GM12874 (cell line): ENCODE measurements around the gene KIF19.

Source experiments
- CTCF ChIP-seq: IDR thresholded peaks from 2 replicates; pipeline ENCODE4 v1.5.1; 2011; ENCODE audit warnings: low read depth, mild to moderate bottlenecking, control low read depth, low read length, moderate library complexity; ENCODE audit not compliant: insufficient read depth

KIF19 gene

DNA sequence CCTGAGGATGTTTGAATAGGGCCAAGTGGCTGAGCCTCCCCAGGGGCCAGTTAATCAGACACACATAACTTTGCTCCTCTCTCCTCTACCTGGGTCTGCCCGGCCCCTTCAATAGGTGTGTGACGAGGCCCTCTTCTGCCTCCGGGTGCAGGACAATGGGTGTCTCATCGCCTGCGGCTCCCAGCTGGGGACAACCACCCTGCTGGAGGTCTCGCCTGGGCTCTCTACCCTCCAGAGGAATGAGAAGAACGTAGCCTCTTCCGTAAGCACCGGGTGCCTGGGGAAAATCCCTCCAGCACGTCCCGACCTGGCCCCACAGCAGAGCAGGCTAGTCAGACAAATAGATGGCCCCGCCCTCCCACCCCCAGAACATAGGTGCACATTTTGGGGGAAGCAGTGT lies 16.1 kb upstream of the KIF19 start:
- no peak for TF ChIP-seq CTCF

GRCh38 chr17:74314877-74315276 lies 11.1 kb upstream of the KIF19 start:
- no peak for TF ChIP-seq CTCF

DNA sequence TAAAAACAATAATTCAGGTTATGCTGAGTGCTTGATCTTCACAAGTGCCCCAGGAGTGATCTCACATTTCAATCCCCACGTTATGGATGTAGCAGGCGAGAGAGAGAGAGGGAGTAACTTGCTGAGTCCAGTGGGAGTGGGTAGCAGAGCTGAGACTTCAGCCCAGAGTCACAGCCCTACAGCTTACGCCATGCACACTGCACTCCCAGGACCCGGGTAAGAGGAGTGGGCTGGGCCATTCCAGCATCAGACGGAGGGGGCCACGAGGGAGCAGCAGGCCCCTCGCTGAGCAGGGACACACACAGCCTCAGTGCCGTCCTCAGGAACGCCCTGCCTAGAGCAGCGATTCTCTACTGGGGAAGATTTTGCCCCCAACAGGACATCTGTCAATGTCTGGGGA lies 9.8 kb upstream of the KIF19 start:
- TF ChIP-seq CTCF, result no peak

GRCh38 chr17:74317071-74317470 lies 9.0 kb upstream of the KIF19 start:
- TF ChIP-seq CTCF, result no peak

DNA sequence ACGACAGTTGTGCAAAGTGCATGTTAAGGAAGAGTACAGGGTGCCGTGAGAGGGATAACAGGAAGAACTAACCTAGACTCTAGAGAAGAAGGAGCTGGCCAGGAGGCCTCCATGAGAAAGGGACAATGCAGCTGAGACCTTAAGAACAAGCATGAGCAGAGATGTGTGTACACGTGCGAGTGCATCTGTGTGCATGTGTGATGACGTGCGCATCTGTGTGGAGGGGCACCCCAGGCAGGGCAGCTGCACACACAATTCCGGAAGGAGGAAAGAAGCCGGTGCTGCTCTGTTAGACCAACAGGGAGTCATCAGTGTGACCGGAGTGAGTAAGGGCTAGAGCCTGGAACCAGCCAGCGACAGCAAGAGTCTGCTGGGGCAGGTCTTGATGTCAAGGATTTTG lies 7.6 kb upstream of the KIF19 start:
- no peak for TF ChIP-seq CTCF

DNA sequence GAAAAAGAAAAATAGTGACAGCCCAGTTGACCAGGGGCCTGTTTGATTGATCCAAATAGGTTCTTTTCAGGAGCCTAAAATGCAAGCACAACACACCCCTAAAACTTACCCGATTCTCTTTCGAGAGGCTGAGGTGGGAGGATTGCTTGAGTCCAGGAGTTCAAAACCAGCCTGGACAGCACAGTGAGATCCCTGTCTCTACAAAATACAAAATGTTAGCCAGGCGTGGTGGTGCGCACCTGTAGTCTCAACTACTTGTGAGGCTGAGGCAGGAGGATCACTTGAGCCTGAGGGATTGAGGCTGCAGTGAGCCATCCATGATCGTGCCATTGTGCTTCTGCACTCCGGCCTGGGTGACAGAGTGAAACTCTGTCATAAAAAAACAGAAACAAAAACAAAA lies 1.5 kb upstream of the KIF19 start:
- TF ChIP-seq CTCF, result no peak

DNA sequence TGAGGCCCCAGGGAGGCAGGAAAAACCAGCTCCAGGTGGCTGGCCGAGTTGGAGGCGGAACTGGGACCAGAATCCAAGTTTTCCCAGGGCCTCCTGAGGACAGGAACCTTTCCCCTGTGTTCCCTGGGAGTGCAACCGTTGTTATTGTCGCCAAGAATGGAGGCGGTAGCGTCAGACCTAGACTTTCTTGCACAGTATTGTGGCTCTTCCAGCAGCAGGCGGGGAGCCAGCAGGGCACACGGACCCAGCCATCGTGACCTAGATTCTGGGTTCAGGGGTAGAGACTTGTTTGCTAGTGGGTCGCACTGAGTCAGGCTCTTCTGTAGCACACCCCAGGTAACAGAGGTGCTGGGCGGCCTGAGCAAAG lies 667 bp upstream of the KIF19 start:
- no peak for TF ChIP-seq CTCF

GRCh38 chr17:74326506-74326905 lies 480 bp downstream of the KIF19 start:
- no peak for TF ChIP-seq CTCF
